HepG2 (cell line): ENCODE measurements around the gene SGCE. TPM values are rescaled to one million over a fixed set of nuclear protein-coding genes. Genes with fewer than 3 reads are reported as not detected.

Source experiments
- CEBPG ChIP-seq: IDR thresholded peaks from 2 replicates; pipeline ENCODE4 v1.6.1; 2016
- DPF2 ChIP-seq: sonication (generic); formaldehyde crosslinking; IDR thresholded peaks from 2 replicates; pipeline ENCODE4 v1.4.0; 2020; ENCODE audit warnings: mild to moderate bottlenecking, low read depth, missing genetic modification reagents, borderline replicate concordance
- ELF4 ChIP-seq: sonication (generic); formaldehyde crosslinking; IDR thresholded peaks from 2 replicates; pipeline ENCODE4 v1.5.0; 2020; ENCODE audit warnings: missing genetic modification reagents, mild to moderate bottlenecking, moderate library complexity, borderline replicate concordance
- GFI1 ChIP-seq: sonication (generic); formaldehyde crosslinking; IDR thresholded peaks from 2 replicates; pipeline ENCODE4 v1.5.0; 2020; ENCODE audit warnings: missing genetic modification reagents, mild to moderate bottlenecking, borderline replicate concordance
- GTF3A ChIP-seq: sonication (generic); formaldehyde crosslinking; conservative IDR thresholded peaks from 2 replicates; pipeline ENCODE4 v1.4.0; 2020; ENCODE audit warnings: mild to moderate bottlenecking, missing genetic modification reagents
- KAT7 ChIP-seq: IDR thresholded peaks from 2 replicates; pipeline ENCODE4 v1.6.1; 2018; ENCODE audit warnings: borderline replicate concordance, missing compliant biosample characterization
- KAT8 ChIP-seq: IDR thresholded peaks from 2 replicates; pipeline ENCODE4 v1.6.1; 2016; ENCODE audit warnings: missing genetic modification reagents, missing compliant biosample characterization
- PITX1 ChIP-seq: sonication (generic); formaldehyde crosslinking; IDR thresholded peaks from 2 replicates; pipeline ENCODE4 v1.5.1; 2020; ENCODE audit warnings: mild to moderate bottlenecking, missing genetic modification reagents
- ZBTB7B ChIP-seq: sonication (generic); formaldehyde crosslinking; IDR thresholded peaks from 2 replicates; pipeline ENCODE4 v1.4.0; 2020; ENCODE audit warnings: missing genetic modification reagents
- ZFP37 ChIP-seq: sonication (generic); formaldehyde crosslinking; IDR thresholded peaks from 2 replicates; pipeline ENCODE4 v1.4.0; 2020; ENCODE audit warnings: missing genetic modification reagents, borderline replicate concordance
- ZNF484 ChIP-seq: sonication (generic); formaldehyde crosslinking; IDR thresholded peaks from 2 replicates; pipeline ENCODE4 v1.5.1; 2020; ENCODE audit warnings: mild to moderate bottlenecking, low read depth, missing genetic modification reagents, borderline replicate concordance
- ZNF572 ChIP-seq: sonication (generic); formaldehyde crosslinking; IDR thresholded peaks from 2 replicates; pipeline ENCODE4 v1.5.1; 2020; ENCODE audit warnings: mild to moderate bottlenecking, missing genetic modification reagents
- ZNF644 ChIP-seq: IDR thresholded peaks from 2 replicates; pipeline ENCODE4 v1.6.1; 2016; ENCODE audit warnings: low read depth
- ZZZ3 ChIP-seq: sonication (generic); formaldehyde crosslinking; IDR thresholded peaks from 2 replicates; pipeline ENCODE4 v1.4.0; 2020; ENCODE audit warnings: missing genetic modification reagents, mild to moderate bottlenecking, borderline replicate concordance
- polyA plus RNA-seq, 8 experiments: library from polyadenylated mRNA; depleted of rRNA in 3 of 8; stranded (reverse) in 7 of 8; unstranded in 1 of 8; fragments of >200 nt; fragmentation: Illumina TruSeq in 4 of 8; extraction: Trizol in 4 of 8; gene quantifications; 2 replicates each; pipeline versions ENCODE4 v1.2.1 to v1.2.3, GENCODE V29; 2011 to 2016; ENCODE audit warnings: low read depth in 4 of 8, missing spikeins in 1 of 8, mixed read lengths in 1 of 8; ENCODE audit not compliant: insufficient read depth in 1 of 8
- total RNA-seq, 5 experiments: library from RNA; depleted of rRNA; stranded (reverse); fragments of >200 nt; fragmentation: Illumina TruSeq; extraction: Trizol; gene quantifications; 2 replicates each; pipeline ENCODE4 v1.2.3, GENCODE V29; 2016; ENCODE audit warnings: low read depth in 1 of 5
- TF ChIP-seq, protein P1 (sequence below): conservative IDR thresholded peaks from 2 replicates; pipeline ENCODE4 v1.6.1; 2018; ENCODE audit warnings: missing genetic modification reagents
- TF ChIP-seq, protein P2 (sequence below): IDR thresholded peaks from 2 replicates; pipeline ENCODE4 v1.6.1; 2016; ENCODE audit warnings: missing genetic modification reagents, missing compliant biosample characterization
- TF ChIP-seq, protein P3 (sequence below): IDR thresholded peaks from 2 replicates; pipeline ENCODE4 v1.4.0; 2020; ENCODE audit warnings: mild to moderate bottlenecking, missing genetic modification reagents

Gene SGCE
- total and polyA plus RNA-seq, 2 of the 13 experiments (the other 11 are each of a cell fraction or from before 2014, with no cell fraction given) = 52.3 to 71.1 TPM

- TF ChIP-seq, protein P1, sequence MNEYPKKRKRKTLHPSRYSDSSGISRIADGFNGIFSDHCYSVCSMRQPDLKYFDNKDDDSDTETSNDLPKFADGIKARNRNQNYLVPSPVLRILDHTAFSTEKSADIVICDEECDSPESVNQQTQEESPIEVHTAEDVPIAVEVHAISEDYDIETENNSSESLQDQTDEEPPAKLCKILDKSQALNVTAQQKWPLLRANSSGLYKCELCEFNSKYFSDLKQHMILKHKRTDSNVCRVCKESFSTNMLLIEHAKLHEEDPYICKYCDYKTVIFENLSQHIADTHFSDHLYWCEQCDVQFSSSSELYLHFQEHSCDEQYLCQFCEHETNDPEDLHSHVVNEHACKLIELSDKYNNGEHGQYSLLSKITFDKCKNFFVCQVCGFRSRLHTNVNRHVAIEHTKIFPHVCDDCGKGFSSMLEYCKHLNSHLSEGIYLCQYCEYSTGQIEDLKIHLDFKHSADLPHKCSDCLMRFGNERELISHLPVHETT (CRISPR knock-in tag) = no peak
- TF ChIP-seq DPF2 (CRISPR knock-in tag) (peak; percentile 40; the same call in 1 of the 2 replicates), ELF4 (CRISPR knock-in tag) (0 out of 2 replicates have a peak, but pooled peaks have one; percentile 57), PITX1 (CRISPR knock-in tag) (0 out of 2 replicates have a peak, but pooled peaks have one; percentile 35), KAT8 (CRISPR knock-in tag) (peak; percentile 43; the same call in 1 of the 2 replicates), GFI1 (CRISPR knock-in tag) (no peak), GTF3A (CRISPR knock-in tag) (no peak), KAT7 (peak; percentile 73; the same call in 1 of the 2 replicates), ZNF484 (CRISPR knock-in tag) (no peak), ZFP37 (CRISPR knock-in tag) (no peak), CEBPG (CRISPR knock-in tag) (peak; percentile 72), ZNF572 (CRISPR knock-in tag) (no peak), ZZZ3 (CRISPR knock-in tag) (no peak), ZNF644 (CRISPR knock-in tag) (peak; percentile 49; the same call in 1 of the 2 replicates), ZBTB7B (peak; percentile 5; the same call in 1 of the 2 replicates)
- TF ChIP-seq, protein P2, sequence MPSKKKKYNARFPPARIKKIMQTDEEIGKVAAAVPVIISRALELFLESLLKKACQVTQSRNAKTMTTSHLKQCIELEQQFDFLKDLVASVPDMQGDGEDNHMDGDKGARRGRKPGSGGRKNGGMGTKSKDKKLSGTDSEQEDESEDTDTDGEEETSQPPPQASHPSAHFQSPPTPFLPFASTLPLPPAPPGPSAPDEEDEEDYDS (CRISPR knock-in tag) = peak; percentile 19; the same call in 1 of the 2 replicates
- TF ChIP-seq, protein P3, sequence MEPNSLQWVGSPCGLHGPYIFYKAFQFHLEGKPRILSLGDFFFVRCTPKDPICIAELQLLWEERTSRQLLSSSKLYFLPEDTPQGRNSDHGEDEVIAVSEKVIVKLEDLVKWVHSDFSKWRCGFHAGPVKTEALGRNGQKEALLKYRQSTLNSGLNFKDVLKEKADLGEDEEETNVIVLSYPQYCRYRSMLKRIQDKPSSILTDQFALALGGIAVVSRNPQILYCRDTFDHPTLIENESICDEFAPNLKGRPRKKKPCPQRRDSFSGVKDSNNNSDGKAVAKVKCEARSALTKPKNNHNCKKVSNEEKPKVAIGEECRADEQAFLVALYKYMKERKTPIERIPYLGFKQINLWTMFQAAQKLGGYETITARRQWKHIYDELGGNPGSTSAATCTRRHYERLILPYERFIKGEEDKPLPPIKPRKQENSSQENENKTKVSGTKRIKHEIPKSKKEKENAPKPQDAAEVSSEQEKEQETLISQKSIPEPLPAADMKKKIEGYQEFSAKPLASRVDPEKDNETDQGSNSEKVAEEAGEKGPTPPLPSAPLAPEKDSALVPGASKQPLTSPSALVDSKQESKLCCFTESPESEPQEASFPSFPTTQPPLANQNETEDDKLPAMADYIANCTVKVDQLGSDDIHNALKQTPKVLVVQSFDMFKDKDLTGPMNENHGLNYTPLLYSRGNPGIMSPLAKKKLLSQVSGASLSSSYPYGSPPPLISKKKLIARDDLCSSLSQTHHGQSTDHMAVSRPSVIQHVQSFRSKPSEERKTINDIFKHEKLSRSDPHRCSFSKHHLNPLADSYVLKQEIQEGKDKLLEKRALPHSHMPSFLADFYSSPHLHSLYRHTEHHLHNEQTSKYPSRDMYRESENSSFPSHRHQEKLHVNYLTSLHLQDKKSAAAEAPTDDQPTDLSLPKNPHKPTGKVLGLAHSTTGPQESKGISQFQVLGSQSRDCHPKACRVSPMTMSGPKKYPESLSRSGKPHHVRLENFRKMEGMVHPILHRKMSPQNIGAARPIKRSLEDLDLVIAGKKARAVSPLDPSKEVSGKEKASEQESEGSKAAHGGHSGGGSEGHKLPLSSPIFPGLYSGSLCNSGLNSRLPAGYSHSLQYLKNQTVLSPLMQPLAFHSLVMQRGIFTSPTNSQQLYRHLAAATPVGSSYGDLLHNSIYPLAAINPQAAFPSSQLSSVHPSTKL (CRISPR knock-in tag) = peak; percentile 89
Measured at GRCh38 chr7:94650147-94651051, 5.5 kb downstream of the SGCE start (continued).
